Forelimb muscle (tissue), 1 donor: Measurements from ENCODE around the gene NAE1. TPM values are rescaled to one million over a fixed set of nuclear protein-coding genes. Genes with fewer than 3 reads are reported as not detected.
A peak's percentile ranks its signal among the peaks of the same experiment; 100 is the strongest.
"Not testable (repeated sequence)": the region's sequence is repeated elsewhere in the genome, so short reads cannot be mapped to it uniquely, and the experiment has no call there.

Experiments used
- DNase-seq: peaks from one replicate; pipeline ENCODE4 v3.0.0-alpha.2; 2013; ENCODE audit warnings: low read depth
- polyA plus RNA-seq: library from polyadenylated mRNA; unstranded; fragments of 120-200 nt; gene quantifications from one replicate; pipeline ENCODE4 v1.2.1, GENCODE V29; 2013; ENCODE audit not compliant: insufficient read length

The NAE1 gene
- polyA plus RNA-seq, result 42.4 TPM

- DNase-seq, result peak; percentile 65
These were observed at the start of gene NAE1 for GRCh38 chr16:66830422-66831404. Gene NAE1, minus strand, starts transcription at chr16:66830976. Its CDS starts 77 bp downstream, at chr16:66830899.

- no peak for DNase-seq
These were observed 47.3 kb upstream of the NAE1 start for GRCh38 chr16:66878067-66878466.

- no peak for DNase-seq
These were observed 43.5 kb upstream of the NAE1 start for GRCh38 chr16:66874079-66874775.

GRCh38 chr16:66873685-66874055, 42.9 kb upstream of the NAE1 start:
- DNase-seq, result no peak

GRCh38 chr16:66872943-66873684, 42.3 kb upstream of the NAE1 start:
- peak; percentile 31 for DNase-seq

- no peak for DNase-seq
These were observed 41.8 kb upstream of the NAE1 start for GRCh38 chr16:66872559-66872942.

GRCh38 chr16:66871840-66872239, 41.1 kb upstream of the NAE1 start:
- DNase-seq, result no peak

DNA sequence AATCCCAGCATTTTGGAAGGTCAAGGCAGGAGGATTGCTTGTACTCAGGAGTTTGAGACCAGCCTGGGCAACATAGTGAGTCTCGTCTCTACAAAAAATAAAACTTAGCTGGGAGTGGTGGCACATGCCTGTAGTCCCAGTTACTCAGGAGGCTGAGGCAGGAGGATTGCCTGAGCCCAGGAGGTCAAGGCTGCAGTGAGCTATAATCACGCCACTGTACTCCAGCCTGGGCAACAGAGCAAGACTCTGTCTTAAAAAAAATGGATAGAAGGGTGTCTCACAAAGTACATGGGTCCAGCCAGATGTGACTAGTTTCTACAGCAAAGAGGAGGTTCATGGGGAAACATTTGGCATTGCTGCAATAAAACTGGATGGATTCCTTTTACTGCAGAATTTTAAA, 40.6 kb upstream of the NAE1 start:
- not testable (repeated sequence) for DNase-seq

DNA sequence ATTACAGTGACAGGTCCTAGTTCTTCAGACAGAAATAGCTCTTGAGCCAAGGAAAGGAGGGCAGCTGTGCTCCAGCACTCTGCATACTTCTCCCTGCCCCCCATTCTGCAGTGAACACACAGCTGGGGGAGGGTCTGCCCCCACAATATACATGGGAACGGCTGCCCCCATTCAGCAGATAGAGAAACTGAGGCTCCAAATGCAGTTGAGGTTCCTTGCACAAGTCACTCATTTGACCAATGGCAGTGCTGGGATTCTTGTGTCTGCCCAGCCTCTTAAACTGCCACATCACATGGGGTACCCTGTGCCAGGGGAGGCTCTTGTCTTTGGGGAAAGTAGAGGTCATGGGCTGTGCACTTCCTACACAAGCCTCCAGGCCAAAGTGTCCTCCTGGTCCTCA, 38.6 kb upstream of the NAE1 start:
- no peak for DNase-seq

DNA sequence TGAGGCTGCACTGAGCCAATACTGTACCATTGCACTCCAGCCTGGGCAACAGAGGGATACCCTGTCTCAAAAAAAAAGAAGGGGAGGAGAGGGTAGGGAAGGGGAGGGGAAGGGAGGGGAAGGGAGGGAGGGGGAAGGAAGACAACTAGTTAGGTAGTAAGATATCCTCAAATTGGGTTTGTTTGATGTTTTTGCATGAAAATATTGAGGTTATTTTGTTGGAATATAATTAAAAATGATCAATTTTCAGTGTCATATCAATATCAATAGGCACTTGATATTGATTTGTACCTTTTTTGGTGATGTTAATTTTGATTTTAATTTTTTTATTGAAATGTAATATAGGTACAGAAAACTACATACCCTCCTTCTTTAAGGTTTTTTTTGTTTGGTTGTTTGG, 32.9 kb upstream of the NAE1 start:
- no peak for DNase-seq

- DNase-seq, result no peak
These were observed 31.3 kb upstream of the NAE1 start for GRCh38 chr16:66862023-66862520.

GRCh38 chr16:66859397-66860068, 28.8 kb upstream of the NAE1 start:
- no peak for DNase-seq

DNA sequence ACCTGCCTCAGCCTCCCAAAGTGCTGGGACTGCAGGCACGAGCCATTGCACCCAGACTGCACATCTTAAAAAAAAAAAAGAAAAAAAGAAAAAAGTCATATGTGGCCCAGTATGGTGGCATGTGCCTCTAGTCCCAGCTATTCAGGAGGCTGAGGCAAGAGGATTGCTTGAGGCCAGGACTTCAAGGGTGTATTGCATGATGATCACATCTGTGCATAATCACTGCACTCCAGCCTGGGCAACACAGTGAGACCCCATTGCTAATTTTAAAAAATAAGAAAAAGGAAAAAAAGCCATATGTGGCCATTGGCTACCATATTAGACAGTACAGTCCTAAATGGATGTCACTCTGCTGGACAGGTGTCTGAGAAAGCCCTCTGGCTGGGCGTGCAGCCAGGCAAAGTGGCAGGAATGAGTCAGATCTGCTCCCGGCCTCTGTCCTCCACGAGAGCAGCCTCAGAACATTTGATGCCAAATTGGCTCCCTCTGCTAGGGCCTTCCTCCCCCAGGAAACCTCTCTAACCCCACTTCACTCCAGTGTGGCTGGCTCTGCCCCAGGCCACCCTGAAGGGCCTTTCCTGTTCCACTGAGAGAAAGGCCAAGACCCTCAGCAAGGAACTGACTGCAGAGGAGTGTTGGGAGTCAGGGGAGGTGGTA, 28.1 kb upstream of the NAE1 start:
- DNase-seq, result no peak

GRCh38 chr16:66857437-66857836, 26.7 kb upstream of the NAE1 start:
- DNase-seq, result no peak

- DNase-seq, result no peak
These were observed 26.0 kb upstream of the NAE1 start for GRCh38 chr16:66856801-66857200.

GRCh38 chr16:66856184-66856730, 25.5 kb upstream of the NAE1 start:
- no peak for DNase-seq

- DNase-seq, result no peak
These were observed 22.7 kb upstream of the NAE1 start for GRCh38 chr16:66853261-66854139.

DNA sequence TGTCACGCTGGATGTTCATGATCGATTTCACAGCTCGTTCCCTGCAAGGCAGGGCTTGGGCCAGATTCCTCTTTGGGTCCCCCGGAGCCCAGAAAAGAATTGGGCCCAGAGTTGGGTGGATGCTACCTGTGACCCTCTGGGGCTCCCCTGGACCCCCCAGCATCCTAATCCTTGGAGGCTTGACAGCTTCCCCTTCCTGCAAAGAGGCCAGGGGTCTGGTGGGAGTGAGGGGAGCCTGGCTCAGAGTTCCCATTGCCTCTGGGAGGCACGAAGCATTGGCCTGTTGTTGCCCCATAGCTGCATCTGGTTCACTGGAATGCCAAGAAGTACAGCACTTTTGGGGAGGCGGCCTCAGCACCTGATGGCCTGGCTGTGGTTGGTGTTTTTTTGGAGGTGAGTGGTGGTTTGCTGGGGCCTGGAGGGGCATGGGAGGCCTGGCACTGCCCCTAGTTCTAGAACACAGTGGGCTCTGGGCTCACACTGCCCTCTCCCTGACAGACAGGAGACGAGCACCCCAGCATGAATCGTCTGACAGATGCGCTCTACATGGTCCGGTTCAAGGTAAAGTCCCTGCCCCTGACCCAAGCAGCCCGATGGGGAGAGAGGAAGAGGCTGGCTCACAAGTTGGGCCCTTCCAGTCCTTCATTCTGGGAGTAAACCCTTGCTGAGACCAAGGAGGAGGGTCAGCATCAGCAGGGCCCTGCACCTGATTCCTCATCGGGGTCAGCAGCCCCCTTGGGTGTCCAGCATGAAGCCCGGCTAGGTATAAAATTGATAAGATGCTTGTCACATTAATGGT, 20.6 kb upstream of the NAE1 start:
- no peak for DNase-seq
